OCI-LY7 (cell line): ENCODE data around the gene KCTD8. TPM values are rescaled to one million over a fixed set of nuclear protein-coding genes. Genes with fewer than 3 reads are reported as not detected.

Experiments used
- BruUV-seq: library from RNA; stranded (reverse); fragments of 400-500 nt; replicated peaks from 2 replicates; lab custom pipeline; 2021; lab: Mats Ljungman, UMichigan
- CTCF ChIA-PET: fragments of 300-600 bp; sonication (Branson Sonifier 250); formaldehyde crosslinking; loops from one replicate; lab custom pipeline; 2022; ENCODE audit warnings: antibody characterized with exemption; ENCODE audit not compliant: unreplicated experiment; lab: Charles Lee
- POLR2A ChIA-PET: fragments of 300-600 bp; sonication (Branson Sonifier 250); formaldehyde crosslinking; loops from one replicate; lab custom pipeline; 2022; ENCODE audit warnings: antibody characterized with exemption; lab: Charles Lee
- DNase-seq: peaks from one replicate; pipeline ENCODE4 v3.0.0-alpha.2; 2015; ENCODE audit warnings: low spot score
- H2AFZ ChIP-seq: fragments of 200-600 bp; sonication (generic), shearing (Covaris generic); 2 replicates; pipeline ENCODE4 v1.6.1; 2014; ENCODE audit warnings: mild to moderate bottlenecking, antibody characterized with exemption, low read length, moderate library complexity
- H3K27ac ChIP-seq: fragments of 200-600 bp; sonication (generic); 2 replicates; pipeline ENCODE4 v1.5.1; 2014; ENCODE audit warnings: mixed run types, low read depth, mild to moderate bottlenecking, moderate library complexity, low read length, inconsistent platforms; ENCODE audit not compliant: poor library complexity, severe bottlenecking
- H3K36me3 ChIP-seq: fragments of 200-600 bp; sonication (generic); 2 replicates; pipeline ENCODE4 v1.6.1; 2014; ENCODE audit warnings: mild to moderate bottlenecking, antibody characterized with exemption, low read length, moderate library complexity, mixed read lengths; ENCODE audit not compliant: insufficient read depth
- H3K4me1 ChIP-seq: fragments of 200-600 bp; sonication (generic); 2 replicates; pipeline ENCODE4 v1.5.1; 2014; ENCODE audit warnings: mild to moderate bottlenecking, low read length; ENCODE audit not compliant: insufficient read depth, poor library complexity, severe bottlenecking
- H3K4me2 ChIP-seq: fragments of 200-600 bp; sonication (generic); 2 replicates; pipeline ENCODE4 v1.6.1; 2014; ENCODE audit warnings: mild to moderate bottlenecking, low read length
- H3K4me3 ChIP-seq: fragments of 200-600 bp; sonication (generic); 2 replicates; pipeline ENCODE4 v1.5.1; 2014; ENCODE audit warnings: mild to moderate bottlenecking, low read depth, low read length; ENCODE audit not compliant: poor library complexity, severe bottlenecking
- H3K79me2 ChIP-seq: fragments of 200-600 bp; sonication (generic); 2 replicates; pipeline ENCODE4 v1.6.1; 2016; ENCODE audit warnings: low read depth, mild to moderate bottlenecking, low read length, moderate library complexity, mixed read lengths; ENCODE audit not compliant: insufficient read depth
- H3K9me2 ChIP-seq: fragments of 200-600 bp; sonication (generic); 2 replicates; pipeline ENCODE4 v1.6.1; 2016; ENCODE audit warnings: mild to moderate bottlenecking, low read length, mixed read lengths; ENCODE audit not compliant: insufficient read depth
- H3K9me3 ChIP-seq: fragments of 200-600 bp; sonication (generic); 2 replicates; pipeline ENCODE4 v1.6.1; 2014; ENCODE audit warnings: mild to moderate bottlenecking, mixed run types, low read length, mixed read lengths
- H4K20me1 ChIP-seq: fragments of 200-600 bp; sonication (generic); 2 replicates; pipeline ENCODE4 v1.6.1; 2014; ENCODE audit warnings: mild to moderate bottlenecking, antibody characterized with exemption, low read length, moderate library complexity, mixed read lengths; ENCODE audit not compliant: insufficient read depth
- CTCF ChIP-seq: fragments of 200-600 bp; sonication (generic); conservative IDR thresholded peaks from 2 replicates; pipeline ENCODE4 v1.5.1; 2014; ENCODE audit warnings: mild to moderate bottlenecking, antibody characterized with exemption, low read length, moderate library complexity, mixed read lengths
- EZH2phosphoT487 ChIP-seq: fragments of 200-600 bp; sonication (generic); IDR thresholded peaks from 2 replicates; pipeline ENCODE4 v1.6.1; 2018; ENCODE audit warnings: low read depth, borderline replicate concordance, mild to moderate bottlenecking, mixed run types, antibody characterized with exemption, low read length, moderate library complexity, mixed read lengths
- intact Hi-C: fragments of 100-400 bp; cut with micrococcal nuclease; formaldehyde crosslinking; loops from one replicate; pipeline ENCODE4 v1.10.0; 2022; ENCODE audit not compliant: unreplicated experiment
- total RNA-seq, 2 experiments: library from RNA; depleted of rRNA in 1 of 2; stranded (reverse); fragments of >200 nt in 1 of 2; shearing (Covaris generic) in 1 of 2; gene quantifications; 2 replicates each; pipeline ENCODE4 v1.2.3, GENCODE V29; 2014 to 2022

KCTD8 gene
- total RNA-seq, 2 experiments from 2014 or later, result not detected

- Histone ChIP-seq H3K27ac (no peak overlapping the region), H3K9me2 (no peaks in the 10 kb centered on the region), H4K20me1 (no peaks in the 10 kb centered on the region), H3K4me3 (no peak overlapping the region), H2AFZ (no peak overlapping the region), H3K9me3 (no peaks in the 10 kb centered on the region), H3K79me2 (no peaks in the 10 kb centered on the region), H3K36me3 (no peaks in the 10 kb centered on the region), H3K4me1 (no peaks in the 10 kb centered on the region), H3K4me2 (no peak overlapping the region)
- no TSS peak for BruUV-seq
- DNase-seq, result no peak
- POLR2A ChIA-PET, result no interaction called here
- intact Hi-C loops, result no loop called here
- CTCF ChIA-PET, result no interaction called here
- TF ChIP-seq EZH2phosphoT487 (no peak), CTCF (no peak)
Measured at GRCh38 chr4:44196796-44197195, 251.8 kb downstream of the KCTD8 start.

GRCh38 chr4:44194365-44194764 is 254.2 kb downstream of the KCTD8 start:
- Histone ChIP-seq H3K79me2 (no peaks in the 10 kb centered on the region), H3K9me2 (no peaks in the 10 kb centered on the region), H3K36me3 (no peaks in the 10 kb centered on the region), H3K27ac (no peak overlapping the region), H2AFZ (no peak overlapping the region), H3K9me3 (no peaks in the 10 kb centered on the region), H3K4me2 (no peak overlapping the region), H4K20me1 (no peaks in the 10 kb centered on the region), H3K4me1 (no peaks in the 10 kb centered on the region), H3K4me3 (no peak overlapping the region)
- DNase-seq, result no peak
- CTCF ChIA-PET, result no interaction called here
- BruUV-seq, result no TSS peak
- POLR2A ChIA-PET, result interaction anchor here (0.9 kb wide), 1 partner anchor 9 kb away, joined by 4 read pairs; no protein-coding TSS in a partner anchor
- intact Hi-C loops, result no loop called here
- TF ChIP-seq EZH2phosphoT487, result no peak
- no peak for TF ChIP-seq CTCF

GRCh38 chr4:44186850-44187246 is 261.8 kb downstream of the KCTD8 start:
- no TSS peak for BruUV-seq

More at GRCh38 chr4:44186850-44187246, 261.8 kb downstream of the KCTD8 start:
- no peaks in the 10 kb centered on the region for H3K9me2 ChIP-seq
- POLR2A ChIA-PET, result interaction anchor here (0.7 kb wide), 1 partner anchor 47 kb away, joined by 4 read pairs; no protein-coding TSS in a partner anchor
- no peaks in the 10 kb centered on the region for H3K79me2 ChIP-seq
- TF ChIP-seq CTCF (no peak), EZH2phosphoT487 (no peak)
- H2AFZ ChIP-seq, result no peak overlapping the region
- H3K9me3 ChIP-seq, result no peaks in the 10 kb centered on the region
- CTCF ChIA-PET, result no interaction called here
- no peak for DNase-seq
- no peak overlapping the region for H3K27ac ChIP-seq
- no peaks in the 10 kb centered on the region for H3K36me3 ChIP-seq
- intact Hi-C loops, result no loop called here
- no peaks in the 10 kb centered on the region for H3K4me1 ChIP-seq
- H3K4me3 ChIP-seq, result no peak overlapping the region
- no peaks in the 10 kb centered on the region for H4K20me1 ChIP-seq
- no peak overlapping the region for H3K4me2 ChIP-seq
